HG03060 (cell line): ENCODE measurements around the gene CYBA.
A peak's percentile ranks its signal among the peaks of the same experiment; 100 is the strongest.
"Not testable (repeated sequence)": the region's sequence is repeated elsewhere in the genome, so short reads cannot be mapped to it uniquely, and the experiment has no call there.

Source experiments
- ATAC-seq: cut with Tn5 transposase; IDR thresholded peaks from one replicate; pipeline ENCODE4 v1.9.1; 2021; ENCODE audit warnings: low read depth, moderate number of reproducible peaks; ENCODE audit not compliant: unreplicated experiment

The CYBA gene

DNA sequence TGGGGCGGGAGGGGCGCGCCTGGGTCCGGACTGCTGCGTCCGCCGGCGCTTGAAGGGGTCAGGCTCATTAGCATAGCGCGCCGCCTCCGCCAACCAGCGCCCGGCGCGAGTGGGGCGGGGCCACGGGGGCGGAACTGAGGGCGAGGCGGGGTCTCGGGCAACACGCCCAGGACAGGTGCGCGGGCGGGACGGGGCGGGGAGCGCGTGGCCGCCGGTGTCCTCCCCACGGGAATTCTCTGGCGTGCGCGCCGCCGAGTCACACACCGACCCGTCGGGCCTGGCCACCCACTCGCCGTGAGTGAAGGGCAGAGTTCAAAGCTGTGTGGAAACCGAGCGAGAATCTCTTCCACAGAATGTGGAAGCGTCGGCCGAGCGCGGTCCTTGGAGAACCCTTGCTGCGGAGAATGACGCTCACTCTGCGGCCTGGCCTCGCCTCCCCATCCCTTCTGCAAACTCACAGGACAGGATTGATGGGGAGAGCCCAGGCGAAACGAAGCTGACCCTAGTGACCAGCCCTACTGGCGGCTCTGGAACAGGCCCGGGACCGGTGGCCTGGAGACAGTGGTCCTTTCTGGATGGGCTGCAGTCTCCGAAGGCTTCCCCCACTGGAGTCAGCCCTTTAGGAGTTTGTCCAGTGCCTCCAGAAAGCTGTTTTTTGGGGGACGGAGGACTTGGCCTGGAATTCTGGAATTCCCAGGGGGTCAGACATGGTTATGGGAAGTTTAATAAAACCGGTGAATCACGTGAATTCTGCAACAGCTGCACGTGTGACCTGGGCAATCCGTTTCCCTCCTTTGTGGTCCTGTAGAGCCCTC, 35.8 kb upstream of the CYBA start, which contains the start of gene SNAI3:
Gene SNAI3, minus strand, starts transcription at position 69 of the 815 bp plus-strand sequence. CDS start 101 bp downstream, outside the sequence.
- ATAC-seq = no peak

GRCh38 chr16:88686062-88686438, 35.2 kb upstream of the CYBA start:
- no peak for ATAC-seq

GRCh38 chr16:88685156-88686061, 34.6 kb upstream of the CYBA start:
- no peak for ATAC-seq

GRCh38 chr16:88684569-88685155, 33.8 kb upstream of the CYBA start:
- no peak for ATAC-seq

- ATAC-seq = peak; percentile 60
These were observed 31.0 kb upstream of the CYBA start for GRCh38 chr16:88681709-88682451.

DNA sequence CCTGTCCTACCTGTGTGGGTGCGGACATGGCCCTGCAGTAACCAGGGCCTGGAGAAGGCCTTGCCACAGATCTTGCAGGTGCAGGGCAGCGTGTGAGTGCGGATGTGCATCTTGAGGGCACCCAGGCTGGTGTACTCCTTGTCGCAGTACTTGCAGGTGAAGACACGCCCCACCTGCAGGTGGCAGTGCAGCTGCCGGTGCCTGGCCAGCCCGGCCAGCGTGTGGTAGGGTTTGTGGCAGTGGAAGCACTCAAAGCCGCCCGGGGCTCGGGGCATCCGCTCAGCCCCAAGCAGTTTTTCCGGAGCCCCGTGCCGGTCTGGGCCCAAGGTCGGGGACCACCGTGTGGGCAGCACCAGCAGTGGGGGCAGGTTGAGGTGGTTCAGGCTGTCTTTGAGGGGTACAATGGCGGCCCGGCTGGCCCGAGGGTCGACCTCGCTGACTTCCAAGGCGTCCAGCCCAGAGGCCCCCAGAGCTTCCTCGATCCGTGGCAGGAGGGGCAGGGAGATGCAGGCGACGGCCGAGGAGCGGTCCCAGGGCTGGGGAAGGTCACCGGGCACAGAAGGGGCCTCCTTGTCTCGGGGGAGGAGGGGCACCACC, 30.3 kb upstream of the CYBA start:
- no peak for ATAC-seq

DNA sequence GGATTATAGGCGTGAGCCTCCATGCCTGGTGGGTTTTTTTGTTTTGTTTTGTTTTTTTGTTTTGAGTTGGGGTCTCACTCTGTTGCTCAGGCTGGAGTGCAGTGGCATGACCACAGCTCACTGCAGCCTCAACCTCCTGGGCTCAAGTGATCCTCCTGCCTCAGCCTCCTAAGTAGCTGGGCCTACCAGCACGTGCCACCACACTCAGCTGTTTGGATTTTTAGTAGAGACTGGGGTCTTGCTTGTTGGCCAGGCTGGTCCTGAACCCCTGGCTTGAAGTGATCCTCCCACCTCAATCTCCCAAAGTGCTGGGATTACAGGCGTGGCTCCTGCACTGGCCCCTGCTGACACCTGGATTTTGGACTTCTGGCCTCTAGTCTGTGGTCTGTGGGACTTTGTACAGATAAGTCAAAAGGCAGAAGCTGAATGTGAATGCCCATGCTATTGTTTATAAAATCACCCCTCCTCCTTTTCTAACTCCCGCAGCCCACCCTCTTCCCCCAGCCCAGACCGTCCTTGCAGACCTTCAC, 29.8 kb upstream of the CYBA start:
- ATAC-seq = no peak

GRCh38 chr16:88678224-88678979, 27.5 kb upstream of the CYBA start:
- no peak for ATAC-seq

GRCh38 chr16:88677721-88678120, 26.9 kb upstream of the CYBA start:
- ATAC-seq = no peak

GRCh38 chr16:88676502-88677242, 25.8 kb upstream of the CYBA start:
- no peak for ATAC-seq

DNA sequence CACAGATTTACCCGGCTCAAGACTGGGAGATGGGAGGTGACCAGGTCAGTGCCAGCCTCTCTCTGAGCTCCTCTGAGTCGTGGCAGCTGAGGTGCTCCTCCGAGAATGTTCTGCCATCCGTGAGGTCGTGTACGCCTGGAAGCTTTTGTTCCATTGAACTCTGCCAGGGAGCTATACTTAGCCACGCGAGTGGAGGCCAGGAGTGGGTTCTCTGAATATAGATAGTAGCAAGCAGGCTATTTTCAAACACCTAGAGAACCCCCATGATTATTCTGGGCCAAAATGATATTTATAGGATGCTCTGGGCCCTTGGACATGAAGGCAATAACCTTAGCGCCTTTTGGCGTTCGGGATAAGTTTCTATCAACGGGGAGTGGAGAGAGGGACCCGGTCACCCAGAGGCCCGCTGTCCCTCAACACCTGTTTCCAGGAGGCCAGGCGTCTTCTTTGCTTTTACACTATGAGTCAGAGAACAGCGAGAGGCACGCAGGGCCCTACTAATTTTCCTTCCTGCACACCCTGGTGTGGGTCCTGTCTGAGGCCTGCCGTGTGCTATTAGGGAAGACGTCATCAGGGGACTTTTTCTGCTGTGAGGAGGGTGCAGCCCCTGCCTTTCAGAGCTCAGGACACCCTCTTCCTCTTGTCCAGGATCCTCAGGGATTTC, 23.0 kb upstream of the CYBA start:
- no peak for ATAC-seq

DNA sequence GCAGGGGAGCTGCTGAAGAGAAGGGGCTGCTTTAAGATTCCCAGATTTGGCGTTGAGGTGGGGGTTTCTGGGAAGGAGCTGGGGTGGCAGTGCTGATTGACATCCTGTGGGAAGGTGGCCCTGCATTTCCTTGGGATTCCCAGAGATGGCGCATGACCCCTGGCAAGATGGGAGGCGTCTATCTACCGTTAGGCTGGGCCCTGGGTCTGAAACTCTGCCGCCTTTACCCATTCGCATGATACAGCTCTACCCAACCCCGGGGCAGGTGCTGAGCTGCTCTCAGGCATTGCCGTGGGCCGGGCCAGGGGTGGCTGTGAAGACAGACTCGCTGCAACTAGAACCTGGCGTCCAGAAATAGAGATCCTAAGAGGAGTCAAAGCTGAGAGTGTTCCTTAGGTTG, 21.9 kb upstream of the CYBA start:
- ATAC-seq = no peak

DNA sequence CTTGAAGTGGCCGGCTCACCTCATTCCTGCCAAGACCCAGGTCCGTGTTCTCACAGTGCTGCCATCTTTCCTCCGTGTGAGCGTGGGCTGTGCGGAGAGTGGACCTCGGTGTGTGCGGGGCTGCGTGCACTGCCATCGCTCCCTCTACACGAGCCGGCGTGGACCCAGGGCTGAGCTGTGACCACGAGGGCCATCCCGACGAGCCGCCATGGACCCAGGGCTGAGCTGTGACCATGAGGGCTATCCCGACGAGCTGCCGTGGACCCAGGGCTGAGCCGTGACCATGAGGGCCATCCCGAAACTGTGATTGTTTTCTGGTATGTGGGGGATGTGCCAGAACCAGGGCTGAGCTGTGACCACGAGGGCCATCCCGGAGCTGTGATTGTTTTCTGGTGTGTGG, 21.0 kb upstream of the CYBA start:
- ATAC-seq = no peak

- no peak for ATAC-seq
These were observed 19.1 kb upstream of the CYBA start for GRCh38 chr16:88669980-88670379.

- ATAC-seq = not testable (repeated sequence)
These were observed 18.6 kb upstream of the CYBA start for GRCh38 chr16:88669493-88669892.

GRCh38 chr16:88667461-88667860, 16.6 kb upstream of the CYBA start:
- no peak for ATAC-seq

DNA sequence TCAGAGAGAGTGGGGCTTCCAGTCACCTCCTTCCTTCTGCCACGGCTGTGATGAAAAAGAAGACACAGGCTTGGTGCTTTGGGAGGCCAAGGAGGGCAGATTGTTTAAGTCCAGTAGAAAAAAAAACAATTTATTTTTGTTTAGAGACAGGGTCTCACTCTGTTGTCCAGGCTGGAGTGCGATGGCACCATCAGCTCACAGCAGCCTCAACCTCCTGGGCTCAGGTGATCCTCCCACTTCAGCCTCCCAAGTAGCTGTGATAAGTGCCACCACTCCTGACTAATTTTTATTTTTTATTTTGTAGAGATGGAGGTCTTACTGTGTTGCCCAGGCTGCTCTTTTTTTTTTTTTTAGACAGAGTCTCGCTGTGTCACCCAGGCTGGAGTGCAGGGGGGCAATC, 14.7 kb upstream of the CYBA start:
- ATAC-seq = no peak

DNA sequence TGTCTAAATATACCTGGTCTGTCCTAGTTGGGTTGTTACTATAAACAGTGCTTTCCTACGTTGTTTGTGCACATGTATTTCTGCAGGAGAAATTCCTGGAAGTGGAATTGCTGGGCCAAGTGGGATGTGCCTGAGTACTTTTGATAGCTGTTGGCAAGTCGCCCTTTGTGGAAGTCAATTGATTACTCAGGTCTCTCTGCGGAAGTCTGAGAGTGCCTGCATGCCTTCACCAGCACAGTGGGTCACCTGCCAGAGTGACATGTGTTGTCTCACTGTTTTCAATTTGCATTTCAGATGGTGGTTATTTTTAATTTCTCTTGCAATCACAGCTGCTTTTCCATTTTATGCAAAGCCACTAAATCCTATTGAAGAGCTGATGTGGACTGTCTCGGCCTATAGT, 14.3 kb upstream of the CYBA start:
- ATAC-seq = no peak
